ENCODE data around the gene ALDH4A1. TPM values are rescaled to one million over a fixed set of nuclear protein-coding genes. Genes with fewer than 3 reads are reported as not detected.

The ALDH4A1 gene
- total and polyA plus RNA-seq, 4 donors = 4.8 to 12.7 (median 9.5) TPM

- H3K27ac ChIP-seq (ENCODE audit: low read depth in 1 of 2, low read length in 2 of 2) = no peak overlapping the region
- no peak for ATAC-seq (ENCODE audit: low FRiP score)
- 69 to 72% methylated on average over 5 of the region's 5 CpGs for WGBS, 2 donors
These were observed 34.0 kb downstream of the ALDH4A1 start for GRCh38 chr1:18868354-18868753.

GRCh38 chr1:18866846-18867245 is 35.5 kb downstream of the ALDH4A1 start:
- intact Hi-C loops (cut with DNase I) = no loop called here
- no peak overlapping the region for H3K27ac ChIP-seq (ENCODE audit: low read depth in 1 of 2, low read length in 2 of 2)
- no peak overlapping the region for H3K4me3 ChIP-seq (ENCODE audit: low read length in 2 of 2)
- no peaks in the 10 kb centered on the region for H3K36me3 ChIP-seq (ENCODE audit: control insufficient read depth in 1 of 2, insufficient read depth in 2 of 2, low read length in 1 of 2)
- H3K9me3 ChIP-seq (ENCODE audit: control insufficient read depth, low read length) = no peaks in the 10 kb centered on the region
- 88 to 91% methylated on average over 3 of the region's 3 CpGs for WGBS, 2 donors
- peak in 1 of 2 donors; percentile 4 for DNase-seq
- no peaks in the 10 kb centered on the region for H3K27me3 ChIP-seq (ENCODE audit: control insufficient read depth in 1 of 2, insufficient read depth in 2 of 2, low read length in 1 of 2)
- H3K4me1 ChIP-seq (ENCODE audit: control insufficient read depth in 1 of 2, insufficient read depth in 2 of 2, low read length in 2 of 2) = no peaks in the 10 kb centered on the region
- ATAC-seq (ENCODE audit: low FRiP score) = no peak

More at GRCh38 chr1:18868354-18868753, 34.0 kb downstream of the ALDH4A1 start:
- no peak overlapping the region for H3K4me3 ChIP-seq (ENCODE audit: low read length in 2 of 2)
- no peak for DNase-seq
- no peaks in the 10 kb centered on the region for H3K27me3 ChIP-seq (ENCODE audit: control insufficient read depth in 1 of 2, insufficient read depth in 2 of 2, low read length in 1 of 2)
- intact Hi-C loops (cut with DNase I) = no loop called here
- H3K4me1 ChIP-seq (ENCODE audit: control insufficient read depth in 1 of 2, insufficient read depth in 2 of 2, low read length in 2 of 2) = no peaks in the 10 kb centered on the region
- H3K36me3 ChIP-seq (ENCODE audit: control insufficient read depth in 1 of 2, insufficient read depth in 2 of 2, low read length in 1 of 2) = no peaks in the 10 kb centered on the region
- no peaks in the 10 kb centered on the region for H3K9me3 ChIP-seq (ENCODE audit: control insufficient read depth, low read length)

- H3K27me3 ChIP-seq (ENCODE audit: control insufficient read depth in 1 of 2, insufficient read depth in 2 of 2, low read length in 1 of 2) = no peaks in the 10 kb centered on the region
- ATAC-seq (ENCODE audit: low FRiP score) (no peak), DNase-seq (peak in 1 of 2 donors; percentile 9)
- no peak overlapping the region for H3K27ac ChIP-seq (ENCODE audit: low read depth in 1 of 2, low read length in 2 of 2)
- H3K36me3 ChIP-seq (ENCODE audit: control insufficient read depth in 1 of 2, insufficient read depth in 2 of 2, low read length in 1 of 2) = no peaks in the 10 kb centered on the region
- H3K4me1 ChIP-seq (ENCODE audit: control insufficient read depth in 1 of 2, insufficient read depth in 2 of 2, low read length in 2 of 2) = no peaks in the 10 kb centered on the region
- no peak overlapping the region for H3K4me3 ChIP-seq (ENCODE audit: low read length in 2 of 2)
- intact Hi-C loops (cut with DNase I) = no loop called here
- H3K9me3 ChIP-seq (ENCODE audit: control insufficient read depth, low read length) = no peaks in the 10 kb centered on the region
- 75 to 83% methylated on average over 6 of the region's 6 CpGs for WGBS, 2 donors
These were observed 36.0 kb downstream of the ALDH4A1 start for GRCh38 chr1:18866314-18866713.

- H3K27ac ChIP-seq (ENCODE audit: low read depth in 1 of 2, low read length in 2 of 2) = no peak overlapping the region
- intact Hi-C loops (cut with DNase I) = no loop called here
- DNase-seq = peak; percentile 27 to 41
- H3K9me3 ChIP-seq (ENCODE audit: control insufficient read depth, low read length) = no peaks in the 10 kb centered on the region
- H3K36me3 ChIP-seq (ENCODE audit: control insufficient read depth in 1 of 2, insufficient read depth in 2 of 2, low read length in 1 of 2) = no peaks in the 10 kb centered on the region
- ATAC-seq (ENCODE audit: low FRiP score) = no peak
- no peak overlapping the region for H3K4me3 ChIP-seq (ENCODE audit: low read length in 2 of 2)
- no peaks in the 10 kb centered on the region for H3K27me3 ChIP-seq (ENCODE audit: control insufficient read depth in 1 of 2, insufficient read depth in 2 of 2, low read length in 1 of 2)
- no peaks in the 10 kb centered on the region for H3K4me1 ChIP-seq (ENCODE audit: control insufficient read depth in 1 of 2, insufficient read depth in 2 of 2, low read length in 2 of 2)
- 82 to 84% methylated on average over 9 of the region's 9 CpGs for WGBS, 2 donors
These were observed 37.2 kb downstream of the ALDH4A1 start for GRCh38 chr1:18865176-18865575.

- Histone ChIP-seq H3K27me3 (ENCODE audit: control insufficient read depth in 1 of 2, insufficient read depth in 2 of 2, low read length in 1 of 2) (no peaks in the 10 kb centered on the region), H3K4me3 (ENCODE audit: low read length in 2 of 2) (no peak overlapping the region), H3K27ac (ENCODE audit: low read depth in 1 of 2, low read length in 2 of 2) (no peak overlapping the region), H3K36me3 (ENCODE audit: control insufficient read depth in 1 of 2, insufficient read depth in 2 of 2, low read length in 1 of 2) (no peaks in the 10 kb centered on the region), H3K9me3 (ENCODE audit: control insufficient read depth, low read length) (no peaks in the 10 kb centered on the region), H3K4me1 (ENCODE audit: control insufficient read depth in 1 of 2, insufficient read depth in 2 of 2, low read length in 2 of 2) (no peaks in the 10 kb centered on the region)
- ATAC-seq (ENCODE audit: low FRiP score) (no peak), DNase-seq (peak; percentile 22 to 44)
- WGBS, 2 donors = 70 to 76% methylated on average over 8 of the region's 8 CpGs
- intact Hi-C loops (cut with DNase I) = no loop called here
These were observed 40.8 kb downstream of the ALDH4A1 start for GRCh38 chr1:18861590-18861989.

- 73 to 82% methylated on average over 9 of the region's 9 CpGs for WGBS, 2 donors
- no peak for ATAC-seq (ENCODE audit: low FRiP score)
- Histone ChIP-seq H3K4me1 (ENCODE audit: control insufficient read depth in 1 of 2, insufficient read depth in 2 of 2, low read length in 2 of 2) (no peaks in the 10 kb centered on the region), H3K27ac (ENCODE audit: low read depth in 1 of 2, low read length in 2 of 2) (no peak overlapping the region), H3K9me3 (ENCODE audit: control insufficient read depth, low read length) (no peaks in the 10 kb centered on the region), H3K4me3 (ENCODE audit: low read length in 2 of 2) (no peak overlapping the region), H3K27me3 (ENCODE audit: control insufficient read depth in 1 of 2, insufficient read depth in 2 of 2, low read length in 1 of 2) (no peaks in the 10 kb centered on the region), H3K36me3 (ENCODE audit: control insufficient read depth in 1 of 2, insufficient read depth in 2 of 2, low read length in 1 of 2) (no peaks in the 10 kb centered on the region)
- peak in 1 of 2 donors; percentile 24 for DNase-seq
- intact Hi-C loops (cut with DNase I) = no loop called here
These were observed 41.3 kb downstream of the ALDH4A1 start for GRCh38 chr1:18861082-18861481.

GRCh38 chr1:18859560-18859959 is 42.8 kb downstream of the ALDH4A1 start, which contains the start of gene TAS1R2:
TSS of gene TAS1R2 (minus strand) at chr1:18859660. CDS start at chr1:18859660, 0 bp downstream.
- 61 to 75% methylated on average over 4 of the region's 4 CpGs for WGBS, 2 donors
- no peak within 1 kb of the TSS for H3K4me3 ChIP-seq (ENCODE audit: low read length in 2 of 2)
- H3K4me1 ChIP-seq (ENCODE audit: control insufficient read depth in 1 of 2, insufficient read depth in 2 of 2, low read length in 2 of 2) = no peaks in the 10 kb centered on the region
- intact Hi-C loops (cut with DNase I) = no loop called here
- H3K27ac ChIP-seq (ENCODE audit: low read depth in 1 of 2, low read length in 2 of 2) = no peak within 1 kb of the TSS
- H3K9me3 ChIP-seq (ENCODE audit: control insufficient read depth, low read length) = no peaks in the 10 kb centered on the region
- no peaks in the 10 kb centered on the region for H3K36me3 ChIP-seq (ENCODE audit: control insufficient read depth in 1 of 2, insufficient read depth in 2 of 2, low read length in 1 of 2)
- ATAC-seq (ENCODE audit: low FRiP score) = no peak
- no peak for DNase-seq
- no peaks in the 10 kb centered on the region for H3K27me3 ChIP-seq (ENCODE audit: control insufficient read depth in 1 of 2, insufficient read depth in 2 of 2, low read length in 1 of 2)

- H3K4me3 ChIP-seq (ENCODE audit: low read length in 2 of 2) = no peak overlapping the region
- no peaks in the 10 kb centered on the region for H3K4me1 ChIP-seq (ENCODE audit: control insufficient read depth in 1 of 2, insufficient read depth in 2 of 2, low read length in 2 of 2)
- 91% methylated on average over 7 of the region's 7 CpGs for WGBS, 2 donors
- no peak overlapping the region for H3K27ac ChIP-seq (ENCODE audit: low read depth in 1 of 2, low read length in 2 of 2)
- DNase-seq = peak in 1 of 2 donors; percentile 10
- ATAC-seq (ENCODE audit: low FRiP score) = no peak
- no peaks in the 10 kb centered on the region for H3K27me3 ChIP-seq (ENCODE audit: control insufficient read depth in 1 of 2, insufficient read depth in 2 of 2, low read length in 1 of 2)
- intact Hi-C loops (cut with DNase I) = no loop called here
- no peaks in the 10 kb centered on the region for H3K36me3 ChIP-seq (ENCODE audit: control insufficient read depth in 1 of 2, insufficient read depth in 2 of 2, low read length in 1 of 2)
- no peaks in the 10 kb centered on the region for H3K9me3 ChIP-seq (ENCODE audit: control insufficient read depth, low read length)
These were observed 44.2 kb downstream of the ALDH4A1 start for GRCh38 chr1:18858070-18858688.

- no peak overlapping the region for H3K27ac ChIP-seq (ENCODE audit: low read depth in 1 of 2, low read length in 2 of 2)
- intact Hi-C loops (cut with DNase I) = no loop called here
- no peak for ATAC-seq (ENCODE audit: low FRiP score)
- H3K27me3 ChIP-seq (ENCODE audit: control insufficient read depth in 1 of 2, insufficient read depth in 2 of 2, low read length in 1 of 2) = no peaks in the 10 kb centered on the region
- H3K4me3 ChIP-seq (ENCODE audit: low read length in 2 of 2) = no peak overlapping the region
- no peaks in the 10 kb centered on the region for H3K4me1 ChIP-seq (ENCODE audit: control insufficient read depth in 1 of 2, insufficient read depth in 2 of 2, low read length in 2 of 2)
- DNase-seq = no peak
- 94 to 96% methylated on average over 1 of the region's 1 CpG for WGBS, 2 donors
- H3K36me3 ChIP-seq (ENCODE audit: control insufficient read depth in 1 of 2, insufficient read depth in 2 of 2, low read length in 1 of 2) = no peaks in the 10 kb centered on the region
- H3K9me3 ChIP-seq (ENCODE audit: control insufficient read depth, low read length) = no peaks in the 10 kb centered on the region
These were observed 45.9 kb downstream of the ALDH4A1 start for GRCh38 chr1:18856435-18856834.
